MCF 10A (cell line): ENCODE results near the gene NKAIN4. TPM values are rescaled to one million over a fixed set of nuclear protein-coding genes. Genes with fewer than 3 reads are reported as not detected.

ENCODE experiments used
- BruUV-seq: library from RNA; stranded (reverse); fragments of 400-500 nt; replicated peaks from 2 replicates; lab custom pipeline; 2021; lab: Mats Ljungman, UMichigan
- CTCF ChIA-PET: fragments of 300-600 bp; sonication (Branson Sonifier 250); formaldehyde crosslinking; extraction: SDS; loops from one replicate; lab custom pipeline; 2021; ENCODE audit warnings: antibody characterized with exemption, inconsistent platforms; lab: Yijun Ruan, JAX
- POLR2A ChIA-PET: fragments of 300-600, 350-650 bp; sonication (Branson Sonifier 250); formaldehyde crosslinking; extraction: SDS; loops from one replicate; lab custom pipeline; 2020; ENCODE audit warnings: antibody characterized with exemption, inconsistent platforms; lab: Yijun Ruan, JAX
- DNase-seq: peaks from one replicate; pipeline ENCODE4 v3.0.0-alpha.2; 2018; ENCODE audit not compliant: unreplicated experiment
- H3K27ac Mint-ChIP-seq: one replicate; pipeline ENCODE4 v1.8.0; 2022; ENCODE audit warnings: mild to moderate bottlenecking, low read depth, mixed read lengths; ENCODE audit not compliant: unreplicated experiment
- H3K27me3 Mint-ChIP-seq: one replicate; pipeline ENCODE4 v1.8.0; 2022; ENCODE audit warnings: mixed read lengths; ENCODE audit not compliant: insufficient read depth, unreplicated experiment
- H3K36me3 Mint-ChIP-seq: one replicate; pipeline ENCODE4 v1.8.0; 2022; ENCODE audit warnings: mild to moderate bottlenecking, moderate library complexity, mixed read lengths; ENCODE audit not compliant: insufficient read depth, unreplicated experiment
- H3K4me1 Mint-ChIP-seq: one replicate; pipeline ENCODE4 v1.8.0; 2022; ENCODE audit warnings: mixed read lengths; ENCODE audit not compliant: insufficient read depth, unreplicated experiment
- H3K4me3 Mint-ChIP-seq: one replicate; pipeline ENCODE4 v1.8.0; 2022; ENCODE audit warnings: mild to moderate bottlenecking, moderate library complexity, mixed read lengths; ENCODE audit not compliant: unreplicated experiment
- H3K9me3 Mint-ChIP-seq: one replicate; pipeline ENCODE4 v1.8.0; 2022; ENCODE audit warnings: mixed read lengths; ENCODE audit not compliant: unreplicated experiment
- CTCF ChIP-seq: fragments of 200-600 bp; IDR thresholded peaks from one replicate; pipeline ENCODE4 v1.8.0; 2022; ENCODE audit warnings: antibody characterized with exemption, mild to moderate bottlenecking; ENCODE audit not compliant: unreplicated experiment
- intact Hi-C: fragments of 100-400 bp; cut with micrococcal nuclease; formaldehyde crosslinking; loops from 2 replicates; pipeline ENCODE4 v1.14.1; 2022
- total RNA-seq: library from RNA; stranded (reverse); gene quantifications from 2 replicates; pipeline ENCODE4 v1.2.3, GENCODE V29; 2022

NKAIN4 gene
- total RNA-seq, 1 experiment from 2014 or later = not detected

DNA sequence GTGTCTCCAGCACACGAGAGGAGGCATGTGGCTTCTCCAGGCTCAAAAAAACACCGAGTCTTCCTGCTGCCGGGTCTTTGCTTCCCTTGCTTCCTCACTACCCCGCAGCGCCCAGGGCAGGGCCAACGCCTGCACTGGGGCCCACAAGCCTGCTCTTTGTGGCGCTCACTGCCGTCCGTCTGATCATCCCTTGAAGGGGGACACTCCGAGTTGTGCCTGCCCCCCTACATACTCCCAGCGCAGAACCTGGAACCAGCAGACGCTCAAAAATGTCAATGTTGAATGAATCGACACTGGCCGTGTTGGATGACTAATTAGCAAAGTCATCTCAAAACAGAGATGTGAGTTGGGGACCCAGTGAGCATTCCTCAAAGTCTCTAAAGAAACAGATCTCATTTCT, 10.3 kb upstream of the NKAIN4 start:
- Mint-ChIP-seq H3K27me3 (peaks cover 45% of the 10 kb centered on the region), H3K4me1 (no peaks in the 10 kb centered on the region), H3K27ac (no peak overlapping the region), H3K36me3 (peaks cover 7% of the 10 kb centered on the region), H3K4me3 (no peak overlapping the region), H3K9me3 (no peaks in the 10 kb centered on the region)
- DNase-seq = no peak
- no peak for TF ChIP-seq CTCF
- no TSS peak for BruUV-seq
- ChIA-PET POLR2A (interaction anchor here (0.8 kb wide), 1 partner anchor 49 kb away, joined by 3 read pairs; no protein-coding TSS in a partner anchor), CTCF (interaction anchor here (0.6 to 3.4 kb wide), 2 partner anchors 41 to 46 kb away, joined by 3 to 22 read pairs; no protein-coding TSS in a partner anchor)
- intact Hi-C loops = no loop called here

DNA sequence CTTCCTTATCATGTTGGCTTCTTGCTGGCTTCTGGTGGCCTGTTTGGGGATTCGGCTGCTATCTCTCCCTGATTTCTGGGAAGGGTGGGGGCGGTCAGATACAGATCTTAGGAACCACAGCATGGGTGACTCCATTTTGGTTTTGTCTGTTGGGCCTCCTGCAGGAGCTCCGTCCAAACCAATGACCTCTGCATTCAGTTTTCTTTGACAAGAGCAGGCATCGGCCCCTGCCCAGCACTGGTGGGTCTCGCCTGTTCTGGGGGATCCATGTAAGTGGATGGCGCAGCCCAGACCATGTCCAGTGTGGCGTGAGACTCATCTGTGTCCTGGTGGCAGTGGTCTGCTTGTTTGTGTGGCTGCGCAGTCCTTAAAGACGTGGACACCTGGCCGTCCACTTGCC, 9.7 kb upstream of the NKAIN4 start:
- TF ChIP-seq CTCF = no peak
- no peak for DNase-seq
- CTCF ChIA-PET = interaction anchor here (0.6 to 3.4 kb wide), 3 partner anchors 29 to 46 kb away, joined by 3 to 22 read pairs (median 3); no protein-coding TSS in a partner anchor
- H3K27me3 Mint-ChIP-seq = peaks cover 45% of the 10 kb centered on the region
- no TSS peak for BruUV-seq
- POLR2A ChIA-PET = interaction anchor here (0.8 kb wide), 1 partner anchor 49 kb away, joined by 3 read pairs; no protein-coding TSS in a partner anchor
- no peak overlapping the region for H3K27ac Mint-ChIP-seq
- H3K9me3 Mint-ChIP-seq = no peaks in the 10 kb centered on the region
- peaks cover 7% of the 10 kb centered on the region for H3K36me3 Mint-ChIP-seq
- H3K4me3 Mint-ChIP-seq = no peak overlapping the region
- H3K4me1 Mint-ChIP-seq = no peaks in the 10 kb centered on the region
- intact Hi-C loops = no loop called here

DNA sequence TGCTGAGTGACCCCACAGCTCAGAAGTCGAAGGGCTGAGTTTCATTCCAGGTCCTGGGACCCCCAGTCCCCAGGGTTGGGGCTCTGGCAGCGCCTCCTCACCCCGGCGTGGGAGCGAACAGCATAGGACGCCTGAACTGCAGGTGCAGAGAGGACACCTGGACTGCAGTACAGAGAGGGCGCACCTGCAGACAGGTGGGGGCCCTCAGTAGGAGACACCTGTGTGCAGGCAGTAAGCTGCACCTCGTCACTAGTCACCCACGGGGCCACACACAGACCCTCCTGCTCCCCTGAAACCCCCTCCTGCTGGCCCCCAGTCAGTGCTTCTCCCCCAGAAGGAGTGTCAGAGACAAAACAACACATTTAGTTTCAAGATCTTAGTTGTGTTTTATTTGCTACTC, 8.6 kb upstream of the NKAIN4 start:
- Mint-ChIP-seq H3K36me3 (peaks cover 4% of the 10 kb centered on the region), H3K27me3 (peaks cover 49% of the 10 kb centered on the region), H3K4me3 (no peak overlapping the region), H3K4me1 (no peaks in the 10 kb centered on the region), H3K9me3 (no peaks in the 10 kb centered on the region), H3K27ac (no peak overlapping the region)
- CTCF ChIA-PET = no interaction called here
- intact Hi-C loops = no loop called here
- POLR2A ChIA-PET = no interaction called here
- DNase-seq = no peak
- no TSS peak for BruUV-seq
- no peak for TF ChIP-seq CTCF

- no peak for TF ChIP-seq CTCF
- intact Hi-C loops = no loop called here
- DNase-seq = no peak
- H3K4me3 Mint-ChIP-seq = no peak overlapping the region
- H3K36me3 Mint-ChIP-seq = no peaks in the 10 kb centered on the region
- H3K9me3 Mint-ChIP-seq = peaks cover 4% of the 10 kb centered on the region
- CTCF ChIA-PET = no interaction called here
- POLR2A ChIA-PET = no interaction called here
- H3K4me1 Mint-ChIP-seq = peaks cover 5% of the 10 kb centered on the region
- peaks cover 57% of the 10 kb centered on the region for H3K27me3 Mint-ChIP-seq
- no peak overlapping the region for H3K27ac Mint-ChIP-seq
- BruUV-seq = no TSS peak
Observed at GRCh38 chr20:63261795-63262528, 7.7 kb upstream of the NKAIN4 start.
